Activated T-cell treated with anti-CD3 and anti-CD28 coated beads, Interleukin-2, amount 50 U/mL, for 24 hours (primary cell): ENCODE measurements around the gene DOCK10.

Source experiments
- DNase-seq: peaks from one replicate; pipeline ENCODE4 v3.0.0-alpha.2; 2020
- H3K27ac Mint-ChIP-seq: 2 replicates; pipeline ENCODE4 v1.8.0; 2020; ENCODE audit warnings: mild to moderate bottlenecking, mixed read lengths
- H3K27me3 Mint-ChIP-seq: 2 replicates; pipeline ENCODE4 v1.8.0; 2020; ENCODE audit warnings: mixed read lengths
- H3K36me3 Mint-ChIP-seq: 2 replicates; pipeline ENCODE4 v1.8.0; 2020; ENCODE audit warnings: low read depth, mixed read lengths
- H3K4me1 Mint-ChIP-seq: 2 replicates; pipeline ENCODE4 v1.8.0; 2020; ENCODE audit warnings: low read depth, mixed read lengths
- H3K4me3 Mint-ChIP-seq: 2 replicates; pipeline ENCODE4 v1.8.0; 2020; ENCODE audit warnings: mild to moderate bottlenecking, moderate library complexity, mixed read lengths
- H3K9me3 Mint-ChIP-seq: 2 replicates; pipeline ENCODE4 v1.8.0; 2020; ENCODE audit warnings: mixed read lengths

DOCK10 gene

GRCh38 chr2:224729435-224729834, 312.8 kb downstream of the DOCK10 start:
- Mint-ChIP-seq H3K9me3 (peaks cover 10% of the 10 kb centered on the region), H3K36me3 (no peaks in the 10 kb centered on the region), H3K27me3 (peaks cover 8% of the 10 kb centered on the region), H3K4me1 (no peaks in the 10 kb centered on the region), H3K27ac (no peak overlapping the region), H3K4me3 (no peak overlapping the region)
- no peak for DNase-seq

DNA sequence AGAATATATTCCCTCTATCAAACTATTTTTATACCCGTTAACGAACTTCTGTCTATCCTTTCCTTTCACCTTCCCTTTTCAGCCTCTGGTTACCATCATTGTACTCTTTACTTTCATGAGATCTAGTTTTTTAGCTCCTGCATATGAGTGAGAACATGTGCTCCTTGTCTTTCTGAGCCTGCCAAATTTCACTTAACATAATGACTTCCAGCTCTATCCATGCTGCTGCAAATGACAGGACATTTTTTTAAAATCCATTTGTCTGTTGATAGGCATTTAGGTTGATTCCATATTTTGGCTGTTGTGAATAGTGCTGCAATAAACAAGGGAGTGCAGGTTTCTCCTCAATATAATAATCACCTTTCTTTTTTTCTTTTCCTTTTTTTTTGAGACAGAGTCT, 317.9 kb downstream of the DOCK10 start:
- H3K9me3 Mint-ChIP-seq, result peaks cover 10% of the 10 kb centered on the region
- no peaks in the 10 kb centered on the region for H3K36me3 Mint-ChIP-seq
- peaks cover 2% of the 10 kb centered on the region for H3K4me1 Mint-ChIP-seq
- DNase-seq, result no peak
- H3K27me3 Mint-ChIP-seq, result peaks cover 10% of the 10 kb centered on the region
- H3K27ac Mint-ChIP-seq, result no peak overlapping the region
- no peak overlapping the region for H3K4me3 Mint-ChIP-seq

DNA sequence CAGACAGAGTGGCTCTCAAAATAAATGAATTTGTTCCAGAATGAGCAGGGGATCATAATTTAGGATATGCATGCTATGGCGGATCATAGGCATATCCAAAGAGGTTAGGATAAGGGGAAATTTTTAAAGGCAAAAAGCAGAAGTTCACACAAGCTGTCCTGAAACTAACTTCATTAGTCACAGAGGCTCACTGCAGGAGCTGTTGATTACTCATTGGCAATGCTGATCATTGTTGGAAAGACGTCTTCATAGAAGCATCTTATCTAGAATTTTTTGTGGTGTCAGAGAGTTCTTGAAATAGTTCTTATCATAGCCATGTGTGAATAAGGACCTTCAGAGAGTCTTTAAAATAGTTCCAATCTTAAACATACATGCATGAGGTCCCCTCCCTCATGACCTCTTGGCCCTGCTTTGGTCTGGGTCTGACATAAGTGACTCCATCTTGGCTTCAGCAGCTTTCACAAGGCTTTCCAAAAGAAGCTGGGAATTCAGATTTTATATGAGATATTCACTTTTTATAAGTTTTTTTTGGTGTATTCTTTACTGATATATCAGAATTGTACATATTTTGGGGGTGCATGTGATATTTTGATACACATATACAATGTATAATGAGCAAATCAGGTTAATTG, 318.6 kb downstream of the DOCK10 start:
- DNase-seq, result no peak
- Mint-ChIP-seq H3K27me3 (peaks cover 10% of the 10 kb centered on the region), H3K9me3 (peaks cover 9% of the 10 kb centered on the region), H3K4me3 (no peak overlapping the region), H3K27ac (no peak overlapping the region), H3K4me1 (peaks cover 2% of the 10 kb centered on the region), H3K36me3 (no peaks in the 10 kb centered on the region)

GRCh38 chr2:224722770-224723169, 319.5 kb downstream of the DOCK10 start:
- Mint-ChIP-seq H3K4me1 (peaks cover 2% of the 10 kb centered on the region), H3K36me3 (no peaks in the 10 kb centered on the region), H3K9me3 (peaks cover 3% of the 10 kb centered on the region), H3K27ac (no peak overlapping the region), H3K27me3 (peaks cover 13% of the 10 kb centered on the region), H3K4me3 (no peak overlapping the region)
- DNase-seq, result no peak

- no peak for DNase-seq
- peaks cover 3% of the 10 kb centered on the region for H3K9me3 Mint-ChIP-seq
- peaks cover 13% of the 10 kb centered on the region for H3K27me3 Mint-ChIP-seq
These were observed 320.0 kb downstream of the DOCK10 start for GRCh38 chr2:224722250-224722649.

DNA sequence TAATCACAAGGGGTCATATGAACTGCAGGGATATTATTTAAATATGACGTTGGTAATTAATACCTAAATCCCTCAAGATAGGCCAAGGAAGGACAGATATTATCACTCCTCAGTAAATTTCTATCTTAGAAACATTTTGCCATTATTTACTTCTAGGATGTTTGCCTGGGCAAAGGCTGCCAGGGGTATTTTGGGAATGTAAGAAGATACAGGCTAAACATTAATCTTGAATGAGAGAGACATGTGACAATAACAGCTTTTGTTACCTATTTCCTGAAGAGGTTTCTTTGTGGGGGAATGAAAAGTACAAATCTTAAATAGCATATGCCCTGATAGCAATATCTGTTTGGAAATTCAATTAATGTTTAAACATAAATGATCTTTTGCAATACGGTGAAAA, 325.3 kb downstream of the DOCK10 start:
- no peak overlapping the region for H3K4me3 Mint-ChIP-seq
- no peak overlapping the region for H3K27ac Mint-ChIP-seq
- no peaks in the 10 kb centered on the region for H3K36me3 Mint-ChIP-seq
- DNase-seq, result no peak
- peaks cover 3% of the 10 kb centered on the region for H3K9me3 Mint-ChIP-seq
- H3K27me3 Mint-ChIP-seq, result peaks cover 5% of the 10 kb centered on the region
- H3K4me1 Mint-ChIP-seq, result no peaks in the 10 kb centered on the region

More at GRCh38 chr2:224722250-224722649, 320.0 kb downstream of the DOCK10 start:
- H3K27ac Mint-ChIP-seq, result no peak overlapping the region
- H3K4me3 Mint-ChIP-seq, result no peak overlapping the region
- no peaks in the 10 kb centered on the region for H3K36me3 Mint-ChIP-seq
- peaks cover 2% of the 10 kb centered on the region for H3K4me1 Mint-ChIP-seq

- Mint-ChIP-seq H3K4me3 (no peak within 1 kb of the TSS), H3K36me3 (no peaks in the 10 kb centered on the region), H3K27me3 (peaks cover 9% of the 10 kb centered on the region), H3K4me1 (no peaks in the 10 kb centered on the region), H3K27ac (no peak within 1 kb of the TSS), H3K9me3 (peaks cover 3% of the 10 kb centered on the region)
- DNase-seq, result no peak
These were observed 326.1 kb downstream of the DOCK10 start, which contains the start of gene CCDC195 for GRCh38 chr2:224716201-224716600. Gene CCDC195 (minus strand): TSS chr2:224716365. CDS start chr2:224716365, 0 bp downstream.
